GM21825 (cell line): Measurements from ENCODE around the gene MAST4.
A peak's percentile ranks its signal among the peaks of the same experiment; 100 is the strongest.

Experiments
- ATAC-seq: cut with Tn5 transposase; IDR thresholded peaks from one replicate; pipeline ENCODE4 v1.9.1; 2021; ENCODE audit warnings: mild to moderate bottlenecking, moderate library complexity; ENCODE audit not compliant: unreplicated experiment

The MAST4 gene

DNA sequence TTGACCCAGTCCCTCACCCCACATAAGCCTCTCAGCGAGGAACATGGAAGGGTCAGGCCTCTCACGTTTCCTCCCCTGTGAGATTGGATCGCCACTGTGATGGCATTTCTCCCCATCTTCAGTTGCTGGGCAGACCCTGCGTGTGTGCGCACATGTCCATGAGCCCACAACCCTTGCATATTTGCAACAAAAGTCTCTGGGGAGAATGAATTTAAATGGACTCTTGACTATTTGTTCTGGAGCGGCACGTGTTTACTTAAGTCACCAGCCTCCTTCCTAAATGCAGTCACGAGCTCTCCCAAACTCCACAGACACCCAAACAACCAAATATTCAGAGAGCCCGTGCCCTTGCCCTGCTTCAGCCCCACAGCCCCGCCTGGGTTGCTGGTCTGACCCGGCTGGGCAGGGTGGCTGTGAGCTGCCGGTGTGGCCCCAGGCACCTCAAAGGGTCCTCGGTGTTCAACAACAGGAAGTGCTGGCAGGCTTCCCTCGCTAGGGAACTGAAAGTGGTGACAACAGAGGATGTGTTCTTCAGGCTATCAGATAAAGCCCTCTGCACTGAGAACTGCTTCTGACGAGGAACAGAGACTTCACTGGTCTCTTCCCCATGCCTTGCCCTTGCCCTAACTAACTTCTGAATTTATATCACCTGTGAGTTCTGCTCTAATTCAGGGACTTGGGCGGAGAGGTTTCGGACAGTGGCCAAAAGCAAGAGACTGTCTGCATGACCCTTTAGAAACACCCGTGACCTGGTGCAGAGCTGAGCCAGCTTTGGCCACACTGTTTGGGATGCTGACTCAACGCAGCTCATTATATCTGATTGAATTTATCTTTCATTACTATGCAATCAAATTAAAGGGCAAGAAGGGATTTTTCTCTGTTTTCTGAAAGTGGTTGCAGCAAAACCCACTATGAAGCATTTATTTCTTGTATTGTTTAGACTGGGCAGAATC lies 619.6 kb downstream of the MAST4 start:
- peak; percentile 99 for ATAC-seq

DNA sequence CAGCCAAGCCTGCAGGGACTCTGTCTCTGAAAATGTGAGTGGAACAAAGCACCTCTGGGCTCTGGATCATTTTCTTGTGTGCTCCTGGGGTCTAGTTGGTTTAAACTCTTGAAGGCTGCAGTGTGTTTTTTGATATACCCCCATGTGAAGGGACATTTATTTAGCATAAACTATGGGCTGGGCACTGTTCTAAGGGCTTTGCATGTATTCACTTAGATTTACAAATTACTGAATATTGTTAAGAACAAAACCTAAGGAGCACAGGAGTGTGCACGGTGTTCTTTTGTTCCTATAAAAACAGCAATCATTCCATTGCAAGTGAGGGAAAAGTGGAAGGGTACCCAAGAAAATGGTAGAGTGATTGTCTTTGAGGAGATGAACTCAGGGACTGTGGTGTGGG lies 620.4 kb downstream of the MAST4 start:
- ATAC-seq, result no peak
